Sigmoid colon (tissue), 3 donors: ENCODE results near the gene GPD1.

Experiments
- CTCF ChIP-seq, 4 experiments: fragments of 450-650 bp in 3 of 4; fragments of 200-600 bp in 1 of 4; IDR thresholded peaks; one replicate each; pipeline ENCODE4 v1.5.1; 2016 to 2019; ENCODE audit warnings: antibody characterized with exemption in 4 of 4, mild to moderate bottlenecking in 3 of 4, moderate library complexity in 2 of 4
- POLR2A ChIP-seq, 2 donors: fragments of 450-650 bp; IDR thresholded peaks; one replicate each; pipeline ENCODE4 v1.6.1; 2016; ENCODE audit warnings: antibody characterized with exemption in 2 of 2, mild to moderate bottlenecking in 2 of 2, moderate library complexity in 2 of 2

- no peak for TF ChIP-seq CTCF (IDR thresholded peaks at IDR 0.05)
- no peak for TF ChIP-seq POLR2A (IDR thresholded peaks at IDR 0.05)
Observed at GRCh38 chr12:50105913-50106450, 2.2 kb downstream of the GPD1 start.
